GM12875 (cell line): ENCODE results near the gene PARD6A.

ENCODE experiments used
- H3K4me3 ChIP-seq: one replicate; pipeline ENCODE4 v1.5.1; 2011; ENCODE audit warnings: low read depth, low read length, control low read depth
- CTCF ChIP-seq: IDR thresholded peaks from 2 replicates; pipeline ENCODE4 v1.5.1; 2011; ENCODE audit warnings: low read depth, mild to moderate bottlenecking, control low read depth, inconsistent platforms, low read length, moderate library complexity, borderline replicate concordance; ENCODE audit not compliant: insufficient read depth

PARD6A gene

GRCh38 chr16:67707210-67707609, 46.5 kb downstream of the PARD6A start:
- TF ChIP-seq CTCF: no peak
- H3K4me3 ChIP-seq: no peak overlapping the region

DNA sequence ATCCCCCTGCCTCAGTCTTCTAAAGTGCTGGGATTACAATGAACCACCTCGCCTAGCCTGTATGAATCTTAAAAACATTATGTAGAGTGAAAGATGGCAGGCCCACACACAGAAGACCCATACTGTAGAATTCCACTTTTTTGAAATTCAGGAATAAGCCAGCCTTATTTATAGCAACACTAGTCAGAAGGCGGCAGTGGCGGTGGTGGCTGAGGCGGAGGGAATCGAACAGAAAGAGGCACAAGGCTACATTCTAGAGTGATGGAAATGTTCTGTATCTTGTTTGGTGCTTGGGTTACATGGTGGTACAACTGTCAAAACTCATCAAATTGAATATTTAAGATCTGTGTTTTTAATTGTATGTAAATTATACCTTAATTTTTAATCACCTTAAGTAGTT, 47.0 kb downstream of the PARD6A start:
- TF ChIP-seq CTCF: no peak
- no peak overlapping the region for H3K4me3 ChIP-seq

DNA sequence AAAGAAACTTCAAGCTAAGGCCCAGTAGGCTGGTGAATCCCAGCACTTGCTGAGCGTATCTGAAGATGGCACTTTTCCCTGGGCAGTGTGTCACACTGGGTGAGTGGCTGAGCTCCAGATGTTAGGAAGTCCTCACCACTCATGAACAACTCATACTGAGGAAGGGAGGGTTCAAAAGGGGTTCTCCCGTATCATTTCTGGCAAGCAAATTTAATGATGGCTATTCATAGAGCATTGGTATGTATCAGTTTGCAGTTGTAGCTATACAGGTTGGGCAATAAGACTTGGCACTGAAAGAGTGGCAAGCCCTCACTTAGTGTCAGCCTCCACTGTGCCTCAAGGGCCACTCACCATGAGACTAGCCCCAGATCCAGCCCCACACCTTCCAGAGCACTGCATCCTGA, 47.6 kb downstream of the PARD6A start:
- H3K4me3 ChIP-seq: no peak overlapping the region
- no peak for TF ChIP-seq CTCF

GRCh38 chr16:67709050-67709449, 48.3 kb downstream of the PARD6A start:
- no peak overlapping the region for H3K4me3 ChIP-seq
- no peak for TF ChIP-seq CTCF

- no peak for TF ChIP-seq CTCF
- no peak overlapping the region for H3K4me3 ChIP-seq
Measured at GRCh38 chr16:67710607-67711006, 49.8 kb downstream of the PARD6A start.
